ENCODE results near the gene THRA. TPM values are rescaled to one million over a fixed set of nuclear protein-coding genes. Genes with fewer than 3 reads are reported as not detected.

THRA gene
- total and polyA plus RNA-seq, 9 of the 15 experiments (the other 6 are each of a cell fraction or from before 2014, with no cell fraction given) = 0.34 to 23.4 (median 12.7) TPM

- TF ChIP-seq TAL1 (IDR thresholded peaks at IDR 0.05) (no peak), XRCC4 (IDR thresholded peaks at IDR 0.05; ENCODE audit: extremely low read depth, insufficient read depth, insufficient read length) (no peak), ZBTB11 (CRISPR knock-in tag; IDR thresholded peaks at IDR 0.05) (0 out of 6 replicates have a peak, but pooled peaks of 1 of the 3 experiments have one; percentile 19), NR0B1 (IDR thresholded peaks at IDR 0.05; ENCODE audit: partially characterized antibody) (no peak), PATZ1 (CRISPR knock-in tag; IDR thresholded peaks at IDR 0.05; ENCODE audit: borderline replicate concordance) (no peak), BCL6 (CRISPR knock-in tag; IDR thresholded peaks at IDR 0.05) (no peak), MITF (IDR thresholded peaks at IDR 0.05) (no peak), ZMIZ1 (IDR thresholded peaks at IDR 0.05; ENCODE audit: low read depth in 2 of 2, low read length in 2 of 2) (no peak), HEY1 (CRISPR knock-in tag; IDR thresholded peaks at IDR 0.05; ENCODE audit: borderline replicate concordance) (no peak), HDAC3 (IDR thresholded peaks at IDR 0.05; ENCODE audit: borderline replicate concordance, partially characterized antibody) (no peak), SNRNP70 (optimal IDR thresholded peaks at IDR 0.05; ENCODE audit: low read depth, low read length) (no peak)
Observed at GRCh38 chr17:40122999-40123810, 60.4 kb downstream of the THRA start (continued).

Data from K562 (cell line).